Hematopoietic multipotent progenitor cell treated with erythropoietin and hydrocortisone succinate and interleukin-3 and kit ligand, for 17 days (in vitro differentiated cells): ENCODE measurements around the gene C18orf32.
"Not testable (repeated sequence)": the region's sequence is repeated elsewhere in the genome, so short reads cannot be mapped to it uniquely, and the experiment has no call there.

Experiments
- DNase-seq: peaks from one replicate; pipeline ENCODE4 v3.0.0-alpha.2; 2015; ENCODE audit warnings: low spot score

The C18orf32 gene

DNA sequence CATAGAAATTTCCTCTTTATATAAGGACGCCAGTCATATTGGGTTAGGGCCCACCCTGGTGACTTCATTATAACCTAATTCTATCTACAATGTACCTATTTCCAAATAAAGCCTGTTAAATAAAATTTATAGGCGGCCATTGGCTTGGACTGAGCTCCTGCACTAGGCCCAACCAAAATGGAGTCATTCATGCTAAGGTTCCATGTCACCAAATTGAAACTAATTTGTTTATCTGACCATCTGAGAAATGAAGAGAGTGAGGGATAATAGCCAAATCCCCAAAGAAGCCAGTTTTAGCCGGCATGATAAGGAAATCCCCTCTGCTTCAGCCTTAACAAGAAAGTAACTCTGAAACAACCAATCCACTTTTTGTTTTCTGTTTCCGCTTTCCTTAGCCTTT is 19.4 kb downstream of the C18orf32 start:
- DNase-seq, result no peak

DNA sequence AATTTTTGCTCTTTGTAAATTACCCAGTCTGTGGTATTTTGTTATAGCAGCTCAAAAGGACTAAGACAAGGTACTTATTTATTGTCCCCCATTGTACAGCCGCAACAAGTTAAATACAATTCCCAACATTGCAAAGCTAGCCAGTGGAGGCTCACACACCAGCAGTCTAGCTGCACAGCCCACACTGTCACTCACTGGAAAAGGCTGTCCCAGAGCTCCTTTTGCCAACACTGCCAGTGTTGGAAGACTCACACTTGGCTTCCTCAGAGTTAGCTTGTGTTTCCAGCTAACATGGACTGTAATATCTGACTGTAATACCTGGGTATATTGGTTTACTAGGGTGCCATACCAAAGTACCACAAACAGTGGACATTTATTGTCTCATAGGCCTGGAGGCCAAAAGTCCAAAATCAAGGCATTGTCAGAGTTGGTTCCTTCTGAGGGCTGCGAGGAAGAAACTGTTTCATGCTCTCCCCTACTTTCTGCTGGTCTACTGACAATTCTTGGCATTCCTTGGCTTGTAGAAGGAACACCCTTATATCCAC is 19.9 kb downstream of the C18orf32 start:
- no peak for DNase-seq

DNA sequence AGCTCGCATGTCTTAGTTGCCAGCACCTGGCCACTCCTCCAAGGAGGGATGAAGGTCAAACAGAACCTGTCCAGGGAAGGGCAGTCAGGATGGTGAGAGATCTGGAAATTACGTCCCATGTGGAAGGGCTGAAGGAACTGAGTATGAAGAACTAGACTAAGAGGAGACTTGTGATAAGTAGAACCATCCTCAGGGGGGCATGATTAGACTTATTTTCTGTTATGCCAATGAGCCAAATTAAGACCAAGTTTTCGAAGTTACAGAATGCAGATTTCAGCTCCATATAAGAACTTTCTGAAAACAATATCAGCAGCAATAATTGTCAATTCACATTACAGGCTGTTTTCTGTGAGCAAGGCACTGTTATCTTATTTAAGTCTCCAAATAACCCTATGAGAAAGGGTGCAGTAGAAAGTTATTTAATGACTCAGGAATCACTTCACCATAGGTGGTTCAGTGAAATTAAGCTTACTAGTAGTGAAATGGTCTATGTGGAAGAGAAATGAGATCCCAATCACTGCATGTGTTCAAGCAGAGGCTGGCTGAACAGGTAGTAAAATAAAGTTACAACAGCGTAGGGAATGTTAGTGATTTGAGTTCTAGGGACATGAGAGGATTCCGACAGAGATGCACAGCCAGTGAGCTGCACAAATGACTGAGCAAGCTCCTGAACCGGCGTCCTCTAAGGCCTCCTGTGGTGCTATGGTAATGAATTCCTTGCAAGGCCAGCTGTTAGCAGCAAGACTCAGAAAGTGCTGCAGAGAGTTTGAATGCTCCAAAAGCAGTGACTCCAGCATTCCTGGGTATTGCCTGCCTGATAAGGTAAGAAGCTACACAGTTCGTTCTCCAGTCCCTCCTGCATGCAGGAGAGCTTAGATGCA is 22.1 kb downstream of the C18orf32 start:
- no peak for DNase-seq

DNA sequence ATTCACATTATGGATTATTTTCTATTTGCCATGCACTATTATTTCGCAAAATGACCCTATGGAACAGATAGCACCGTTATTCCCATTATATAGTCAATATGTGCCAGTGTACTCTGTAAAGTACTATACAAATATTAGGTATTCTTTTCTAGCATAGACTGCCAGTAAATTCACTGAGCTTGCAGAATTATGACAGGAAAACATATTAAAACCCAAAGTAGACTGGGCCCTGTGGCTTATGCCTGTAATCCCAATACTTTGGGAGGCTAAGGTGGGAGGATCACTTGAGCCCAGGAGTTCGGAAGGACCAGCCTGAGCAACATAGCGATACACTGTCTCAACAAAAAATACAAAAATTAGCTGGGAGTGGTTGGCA is 25.4 kb downstream of the C18orf32 start:
- no peak for DNase-seq

DNA sequence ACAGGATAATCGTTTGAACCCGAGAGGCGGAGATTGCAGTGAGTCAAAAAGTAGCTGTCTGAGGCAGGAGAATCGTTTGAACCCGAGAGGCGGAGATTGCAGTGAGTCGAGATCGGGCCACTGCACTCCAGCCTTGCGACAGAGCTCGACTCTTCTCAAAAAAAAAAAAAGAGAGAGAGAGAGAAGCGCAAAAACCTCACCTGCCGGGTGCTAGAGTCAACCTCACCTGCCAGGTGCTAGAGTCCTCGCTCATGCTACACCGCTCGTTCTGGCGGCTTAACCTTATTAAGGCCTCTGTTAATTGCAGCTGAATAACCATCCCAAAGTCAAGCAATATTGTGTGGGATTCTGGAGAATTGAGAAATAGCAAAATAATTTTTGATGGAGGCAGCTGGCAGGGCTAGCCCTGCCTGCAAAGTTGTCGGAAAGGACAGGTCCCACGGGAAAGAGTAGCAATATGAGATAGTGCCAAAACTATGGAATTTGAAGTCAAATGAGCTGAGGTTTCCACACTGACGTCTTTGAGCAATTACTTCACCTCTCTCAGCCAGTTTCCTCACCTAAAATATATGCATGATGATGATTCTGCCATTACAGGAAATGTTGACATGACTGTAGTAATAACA is 25.9 kb downstream of the C18orf32 start:
- no peak for DNase-seq

DNA sequence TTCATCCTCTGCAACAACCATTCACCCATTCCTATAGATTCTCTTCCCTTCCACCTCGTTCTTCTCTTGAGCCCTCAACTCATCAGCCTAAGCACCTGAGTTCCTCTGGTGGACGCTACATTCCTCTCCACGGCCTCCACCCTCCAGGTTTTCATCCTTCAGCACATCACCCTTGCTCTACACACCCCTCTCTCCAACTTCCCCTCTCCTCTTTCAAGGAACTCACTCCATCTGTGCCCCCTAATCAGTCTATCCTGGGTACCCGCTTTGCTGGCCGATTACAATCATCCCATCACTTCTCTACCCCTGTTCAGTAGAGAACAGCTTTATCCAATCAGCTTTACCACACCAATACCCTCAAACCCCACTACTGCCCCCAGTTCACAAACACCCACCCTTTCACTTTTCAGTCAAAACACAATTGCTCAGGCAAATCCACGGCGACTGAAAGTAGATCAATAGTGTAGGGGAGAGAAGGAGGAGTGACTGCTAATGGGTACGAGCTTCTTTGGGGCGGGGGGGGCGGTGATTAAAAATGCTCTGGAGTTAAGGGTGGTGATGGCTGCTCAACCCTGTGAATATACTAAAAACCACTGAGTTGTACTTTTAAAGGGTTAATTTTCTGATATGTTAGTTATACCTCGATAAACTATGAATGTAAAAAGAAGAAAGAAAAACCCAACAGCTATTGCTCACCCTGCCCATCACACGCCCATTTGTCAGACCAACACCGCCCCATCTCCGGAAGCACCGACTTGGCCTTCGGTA is 27.4 kb downstream of the C18orf32 start:
- DNase-seq, result no peak

DNA sequence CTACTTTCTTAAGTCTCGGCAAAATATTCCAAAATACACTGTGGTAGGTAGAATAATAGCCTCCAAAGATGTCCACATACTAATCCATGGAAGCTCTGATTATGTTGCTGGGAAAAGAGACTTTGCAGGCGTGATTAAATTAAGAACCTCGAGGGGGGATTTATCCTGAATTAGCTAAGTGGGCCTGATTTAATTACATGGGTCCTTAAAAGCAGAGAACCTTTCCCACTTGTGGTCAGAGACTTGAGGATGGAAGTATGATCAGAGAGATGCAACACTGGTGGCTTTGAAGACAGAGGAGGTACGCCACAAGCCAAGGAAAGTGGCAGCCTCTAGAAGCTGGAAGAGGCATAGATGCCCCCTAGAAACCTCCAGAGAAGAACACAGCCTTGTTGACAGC is 29.4 kb downstream of the C18orf32 start:
- DNase-seq, result no peak

DNA sequence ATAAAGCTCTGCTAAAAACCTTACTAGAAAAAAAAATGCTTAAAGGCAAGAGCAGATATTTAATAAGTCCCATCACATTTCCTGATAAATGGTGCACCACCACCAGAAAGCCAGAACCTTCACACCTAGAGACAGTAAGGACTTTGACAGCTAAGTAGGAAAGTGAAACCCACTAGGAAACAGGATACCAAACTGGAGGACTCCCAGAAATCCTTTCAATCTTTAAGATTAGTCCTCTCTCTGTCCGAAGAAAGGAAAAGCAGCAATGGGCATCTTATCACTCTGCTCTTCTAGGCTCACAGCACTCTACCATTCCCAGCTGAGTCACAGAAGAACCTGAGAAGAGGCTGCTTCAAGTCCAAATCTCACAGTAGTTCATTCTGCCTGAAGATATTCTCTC is 30.2 kb downstream of the C18orf32 start:
- DNase-seq, result no peak

DNA sequence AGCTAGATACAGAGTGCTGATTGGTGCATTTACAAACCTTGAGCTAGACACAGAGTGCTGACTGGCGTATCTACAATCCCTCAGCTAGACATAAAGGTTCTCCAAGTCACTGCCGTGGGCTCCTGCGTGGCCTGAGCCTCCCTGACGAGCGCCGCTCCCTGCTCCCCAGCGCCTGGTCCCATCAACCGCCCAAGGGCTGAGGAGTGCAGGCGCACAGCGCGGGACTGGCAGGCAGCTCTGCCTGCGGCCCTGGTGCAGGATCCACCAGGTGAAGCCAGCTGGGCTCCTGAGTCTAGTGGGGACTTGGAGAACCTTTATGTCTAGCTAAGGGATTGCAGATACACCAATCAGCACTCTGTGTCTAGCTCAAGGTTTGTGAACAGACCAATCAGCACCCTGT is 34.5 kb downstream of the C18orf32 start:
- not testable (repeated sequence) for DNase-seq

DNA sequence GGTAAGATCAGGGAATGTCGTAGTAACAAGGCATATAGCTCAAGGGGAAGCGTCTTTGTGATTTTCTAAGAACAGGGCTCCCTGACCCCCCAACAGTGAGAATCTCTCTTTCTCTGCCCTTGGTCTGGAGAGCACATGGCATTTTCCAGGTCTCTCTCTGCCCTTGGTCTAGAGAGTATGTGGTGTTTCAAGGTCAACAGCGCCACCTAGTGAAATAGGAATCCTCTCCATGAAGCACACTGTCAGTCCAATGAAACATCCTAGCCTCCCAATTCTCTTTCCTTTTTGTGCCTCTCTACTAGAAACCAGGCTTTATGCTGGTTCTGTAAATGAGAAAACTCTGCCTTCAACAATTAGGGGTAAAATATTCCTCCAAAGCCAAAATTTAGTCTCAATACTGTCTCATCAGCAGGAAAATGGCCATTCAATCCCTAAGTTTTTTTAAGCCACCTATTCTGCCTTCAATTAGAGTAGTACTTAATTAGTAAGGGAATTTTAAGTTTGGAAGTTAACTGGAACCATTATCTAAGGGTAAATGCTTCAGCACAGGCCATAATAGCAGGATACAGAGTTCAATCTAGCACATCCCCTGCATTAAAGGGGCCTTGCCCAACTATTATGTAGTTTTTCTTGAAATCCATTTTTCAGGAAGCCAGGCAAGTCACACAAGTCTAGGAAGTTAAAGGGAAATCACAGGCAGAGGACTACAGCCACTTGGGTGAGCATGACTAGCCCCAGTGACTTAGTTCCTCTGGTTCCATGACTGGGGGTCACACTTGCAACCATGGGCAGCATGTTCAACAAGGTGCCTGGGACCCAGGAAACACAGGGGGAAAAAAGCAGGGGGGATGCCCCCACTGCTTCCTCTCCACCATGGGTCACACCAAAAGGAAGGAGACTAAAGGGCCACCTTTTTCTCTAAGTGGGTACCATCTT is 39.0 kb downstream of the C18orf32 start:
- DNase-seq, result peak; percentile 79

DNA sequence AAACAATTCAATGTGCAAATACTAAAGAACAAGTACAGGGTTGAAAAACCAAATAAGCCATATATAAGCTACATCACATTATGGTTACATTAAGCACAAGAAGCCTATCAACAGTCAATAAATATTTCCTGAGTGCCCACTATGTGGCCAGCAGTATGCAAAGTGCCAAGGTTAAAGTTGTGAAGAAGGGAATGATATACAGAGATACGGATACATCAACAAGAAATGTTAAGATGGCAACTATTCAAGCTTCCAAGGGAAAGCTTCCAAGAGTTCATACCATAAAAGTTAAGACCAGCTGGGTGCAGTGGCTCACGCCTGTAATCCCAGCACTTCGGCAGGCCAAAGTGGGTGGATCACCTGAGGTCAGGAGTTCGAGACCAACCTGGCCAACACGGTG is 40.6 kb downstream of the C18orf32 start:
- DNase-seq, result no peak

DNA sequence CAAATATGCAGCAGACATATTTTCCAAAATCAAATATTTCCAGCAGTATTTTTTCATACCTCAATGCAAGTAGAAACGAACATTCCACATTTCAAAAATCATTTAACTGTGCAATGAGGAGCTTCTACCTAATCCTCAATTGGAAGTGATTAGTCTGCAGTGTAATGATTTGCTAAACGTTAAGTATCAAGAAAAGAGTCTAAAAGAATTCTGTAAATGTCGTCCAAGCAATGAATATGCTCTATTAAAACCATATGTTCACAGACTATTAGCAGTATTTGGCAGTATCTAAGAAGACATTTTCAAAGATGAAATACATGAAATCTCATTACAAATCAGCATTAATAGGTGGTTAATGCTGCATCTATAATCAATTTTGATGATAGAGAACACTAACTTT is 42.5 kb downstream of the C18orf32 start:
- no peak for DNase-seq

DNA sequence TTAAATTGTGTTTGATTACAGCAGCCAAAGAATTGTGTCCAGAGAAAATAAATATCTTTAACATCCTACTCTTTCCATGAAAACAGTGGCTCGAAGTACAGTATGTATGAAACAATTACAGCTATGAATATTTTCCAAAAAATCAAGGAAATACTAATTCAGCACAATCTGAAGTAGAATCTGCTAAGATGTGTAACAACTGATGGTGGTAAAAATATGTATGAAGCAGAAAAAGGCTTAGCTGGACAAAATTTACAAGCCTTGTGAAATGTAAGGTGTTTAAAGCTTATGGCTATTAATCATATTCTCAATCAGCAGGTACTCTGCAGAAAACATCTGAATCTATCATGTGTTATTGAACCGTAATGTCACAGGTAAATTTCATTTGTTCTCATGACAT is 43.2 kb downstream of the C18orf32 start:
- no peak for DNase-seq

DNA sequence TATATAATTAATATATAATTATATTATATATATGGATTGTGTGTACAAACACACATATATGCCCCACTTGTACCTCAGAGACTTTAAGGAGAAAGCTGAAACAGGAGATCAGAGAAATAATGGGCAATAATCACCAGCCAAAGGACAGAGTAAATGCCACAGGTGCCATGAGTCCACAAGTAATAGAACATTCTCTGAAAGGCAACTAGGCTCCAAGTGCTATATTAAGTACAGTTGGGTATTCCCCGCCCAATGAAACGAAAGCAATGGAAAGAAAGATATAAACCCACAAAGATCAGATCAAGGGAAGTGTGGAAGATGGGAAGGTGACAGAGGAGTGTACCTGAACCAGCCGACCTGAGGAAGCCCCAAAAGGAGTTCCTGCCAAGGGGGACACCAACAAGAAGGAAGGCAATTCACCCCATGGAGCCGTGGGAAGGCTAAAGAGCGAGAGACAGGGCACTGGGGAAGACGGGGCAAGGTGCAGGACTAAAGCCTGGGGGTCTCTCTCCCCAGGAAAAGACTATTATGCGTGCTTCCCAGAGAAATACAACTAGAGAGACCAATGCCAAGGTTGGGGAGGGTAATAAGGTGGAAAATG is 45.6 kb downstream of the C18orf32 start:
- no peak for DNase-seq

DNA sequence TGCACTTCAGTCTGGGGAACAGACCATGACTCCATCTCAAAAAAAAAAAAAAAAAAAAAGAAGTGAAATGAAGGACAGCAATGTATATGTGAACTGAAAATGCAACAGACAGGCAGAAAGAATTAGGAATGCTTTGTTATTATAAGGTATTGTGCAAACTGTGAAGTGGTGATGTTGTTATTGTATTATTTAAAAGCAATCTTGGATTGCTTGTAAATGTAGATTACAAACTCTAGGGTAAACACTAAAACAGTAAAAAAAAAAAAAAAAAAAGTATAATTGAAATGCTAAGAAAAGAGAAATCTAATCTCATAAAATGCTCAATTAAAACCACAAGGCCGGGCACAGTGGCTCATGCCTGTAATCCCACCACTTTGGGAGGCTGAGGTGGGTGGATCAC is 51.9 kb downstream of the C18orf32 start:
- DNase-seq, result no peak

DNA sequence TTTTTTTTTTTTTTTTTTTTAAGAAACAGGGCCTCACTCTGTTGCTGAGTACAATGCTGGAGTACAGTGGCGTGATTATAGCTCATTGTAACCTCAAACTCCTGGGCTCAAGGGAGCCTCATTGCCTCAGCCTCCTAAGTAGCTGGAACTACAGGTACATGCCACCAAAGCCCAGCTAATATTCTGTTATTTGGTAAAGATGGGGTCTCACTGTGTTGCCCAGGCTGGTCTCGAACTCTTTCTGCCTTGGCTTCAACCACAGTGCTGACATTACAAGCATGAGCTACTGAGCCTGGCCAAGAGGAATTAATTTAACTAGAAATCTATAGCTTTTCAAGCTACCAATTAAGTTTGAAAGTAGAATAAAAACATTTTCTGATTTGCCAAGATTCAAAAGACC is 54.4 kb downstream of the C18orf32 start:
- DNase-seq, result no peak

DNA sequence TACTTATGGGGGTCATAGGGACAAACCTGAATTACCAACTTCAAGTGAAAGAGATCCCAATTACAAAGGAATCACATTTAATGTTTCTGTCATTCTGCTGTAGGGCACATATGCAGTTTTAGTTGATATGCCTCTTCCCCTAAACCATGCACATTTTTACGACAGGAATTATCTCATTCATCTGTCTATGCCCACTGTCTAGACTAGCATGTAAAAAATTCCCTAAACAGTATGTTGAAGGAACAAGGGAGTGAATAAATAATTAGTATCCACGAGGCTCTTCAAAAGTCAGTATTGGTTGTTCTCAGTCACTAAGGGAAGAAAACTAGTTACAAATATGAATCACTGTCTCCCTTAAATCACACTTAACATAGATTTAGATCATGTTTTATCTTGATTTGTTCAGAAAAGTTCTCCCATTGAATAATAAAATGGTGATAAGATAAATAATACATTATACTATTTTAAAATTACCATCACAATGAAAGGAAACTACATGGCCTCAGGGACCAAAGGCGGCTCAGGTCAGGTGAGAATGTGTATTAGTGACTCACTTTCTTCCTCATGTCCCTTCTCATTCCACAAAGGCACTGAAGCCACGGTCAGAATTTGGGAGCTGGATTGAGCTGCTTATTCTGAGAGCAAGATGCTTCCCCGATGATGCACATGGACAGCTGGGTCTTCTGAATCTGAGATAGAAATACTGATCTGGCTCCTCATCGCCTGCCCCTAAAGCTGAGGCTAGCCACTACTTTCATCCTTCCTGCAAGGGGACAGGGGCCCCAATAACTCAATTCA is 55.7 kb downstream of the C18orf32 start:
- DNase-seq, result no peak
